GM23338 (cell line): ENCODE results near the gene ZFP36L1. TPM values are rescaled to one million over a fixed set of nuclear protein-coding genes. Genes with fewer than 3 reads are reported as not detected.
A peak's percentile ranks its signal among the peaks of the same experiment; 100 is the strongest.

Source experiments
- CREB1 ChIP-seq: fragments of 250-450 bp; sonication (Bioruptor Pico); IDR thresholded peaks from 2 replicates; pipeline ENCODE4 v1.5.0; 2020; ENCODE audit warnings: low read depth, mild to moderate bottlenecking, moderate library complexity
- ETS1 ChIP-seq: IDR thresholded peaks from 2 replicates; pipeline ENCODE4 v1.6.1; 2016; ENCODE audit warnings: antibody characterized with exemption
- EZH2 ChIP-seq: fragments of 200-600 bp; sonication (generic); IDR thresholded peaks from one replicate; pipeline ENCODE4 v1.8.0; 2017; ENCODE audit warnings: antibody characterized with exemption, mild to moderate bottlenecking, low read depth; ENCODE audit not compliant: unreplicated experiment
- EZH2phosphoT487 ChIP-seq: fragments of 200-600 bp; sonication (generic); IDR thresholded peaks from one replicate; pipeline ENCODE4 v1.8.1; 2018; ENCODE audit warnings: antibody characterized with exemption; ENCODE audit not compliant: unreplicated experiment
- JUNB ChIP-seq: IDR thresholded peaks from one replicate; pipeline ENCODE4 v1.6.1; 2016; ENCODE audit warnings: antibody characterized with exemption; ENCODE audit not compliant: unreplicated experiment
- NANOG ChIP-seq: IDR thresholded peaks from 2 replicates; pipeline ENCODE4 v1.6.1; 2016; ENCODE audit warnings: antibody characterized with exemption, borderline replicate concordance
- POLR2AphosphoS5 ChIP-seq: IDR thresholded peaks from 2 replicates; pipeline ENCODE4 v1.6.1; 2016; ENCODE audit warnings: antibody characterized with exemption, low read depth
- REST ChIP-seq: IDR thresholded peaks from one replicate; pipeline ENCODE4 v1.6.1; 2018; ENCODE audit warnings: antibody characterized with exemption; ENCODE audit not compliant: unreplicated experiment
- STAT1 ChIP-seq: IDR thresholded peaks from one replicate; pipeline ENCODE4 v1.6.1; 2016; ENCODE audit warnings: antibody characterized with exemption; ENCODE audit not compliant: unreplicated experiment
- ZNF114 ChIP-seq: fragments of 250-450 bp; sonication (Bioruptor Pico); IDR thresholded peaks from 2 replicates; pipeline ENCODE4 v1.5.0; 2020; ENCODE audit warnings: mild to moderate bottlenecking, moderate library complexity
- ZNF331 ChIP-seq: fragments of 250-450 bp; sonication (Bioruptor Pico); IDR thresholded peaks from 2 replicates; pipeline ENCODE4 v1.5.0; 2020; ENCODE audit warnings: low read depth, mild to moderate bottlenecking, moderate library complexity
- ZNF462 ChIP-seq: fragments of 250-450 bp; sonication (Bioruptor Pico); IDR thresholded peaks from 2 replicates; pipeline ENCODE4 v1.5.0; 2020; ENCODE audit warnings: mild to moderate bottlenecking, moderate library complexity
- polyA plus RNA-seq: library from polyadenylated mRNA; unstranded; fragments of >200 nt; fragmentation: Nextera tagmentation; extraction: Ambion mirVana; gene quantifications from 2 replicates; pipeline ENCODE4 v1.2.1, GENCODE V29; 2016
- total RNA-seq: library from RNA; depleted of rRNA; stranded (reverse); fragments of >200 nt; shearing (Covaris generic); gene quantifications from 2 replicates; pipeline ENCODE4 v1.2.3, GENCODE V29; 2014

Gene ZFP36L1
- total and polyA plus RNA-seq, 2 experiments from 2014 or later: 148 to 382 TPM

- TF ChIP-seq ZNF462 (CRISPR knock-in tag) (no peak), JUNB (no peak), ZNF331 (no peak), ETS1 (no peak), POLR2AphosphoS5 (0 out of 2 replicates have a peak, but pooled peaks have one; percentile 21), STAT1 (no peak), CREB1 (CRISPR knock-in tag) (peak; percentile 82), ZNF114 (no peak), EZH2phosphoT487 (no peak), NANOG (no peak), REST (no peak), EZH2 (no peak)
Observed at GRCh38 chr14:68816183-68816942, 23.5 kb upstream of the ZFP36L1 start (continued).
